Keratinocyte (primary cell): Measurements from ENCODE around the gene PASD1. TPM values are rescaled to one million over a fixed set of nuclear protein-coding genes. Genes with fewer than 3 reads are reported as not detected.

Experiments used
- DNase-seq: peaks from one replicate; pipeline ENCODE4 v3.0.0-alpha.2; 2011; ENCODE audit warnings: low read depth, missing footprints, low spot score
- FAIRE-seq: peaks from 2 replicates; lab custom pipeline; 2011; peaks lifted over from hg19 to GRCh38; lab: Jason Lieb, UNC
- H2AFZ ChIP-seq: 2 replicates; pipeline ENCODE4 v1.6.0; 2012; ENCODE audit warnings: low read length, control low read depth, inconsistent platforms; ENCODE audit not compliant: control insufficient read depth
- H3K27ac ChIP-seq: 2 replicates; pipeline ENCODE4 v1.5.1; 2011; ENCODE audit warnings: low read length; ENCODE audit not compliant: control insufficient read depth, insufficient read depth
- H3K27me3 ChIP-seq: 3 replicates; pipeline ENCODE4 v1.6.0; 2011; ENCODE audit warnings: low read length; ENCODE audit not compliant: control insufficient read depth, insufficient read depth; ENCODE audit errors: extremely low read depth
- H3K36me3 ChIP-seq, 2 experiments: 2 replicates in 1 of 2; 3 replicates in 1 of 2; pipeline ENCODE4 v1.5.1; 2011; ENCODE audit warnings: low read length in 2 of 2, mild to moderate bottlenecking in 1 of 2; ENCODE audit not compliant: control insufficient read depth in 2 of 2, insufficient read depth in 2 of 2; ENCODE audit errors: extremely low read depth in 1 of 2
- H3K4me1 ChIP-seq: 3 replicates; pipeline ENCODE4 v1.5.1; 2011; ENCODE audit warnings: low read length; ENCODE audit not compliant: control insufficient read depth, insufficient read depth; ENCODE audit errors: extremely low read depth
- H3K4me2 ChIP-seq: 3 replicates; pipeline ENCODE4 v1.6.0; 2011; ENCODE audit warnings: low read depth, low read length; ENCODE audit not compliant: control insufficient read depth, insufficient read depth; ENCODE audit errors: extremely low read depth
- H3K4me3 ChIP-seq, 3 experiments: fragments of 200-600 bp in 1 of 3; sonication (generic) in 1 of 3; 2 replicates in 2 of 3; 3 replicates in 1 of 3; pipeline ENCODE4 v1.5.1; 2011 to 2016; ENCODE audit warnings: low read length in 3 of 3, mild to moderate bottlenecking in 3 of 3, control low read depth in 2 of 3, inconsistent platforms in 1 of 3, low read depth in 1 of 3, mixed read lengths in 1 of 3, mixed run types in 1 of 3, moderate library complexity in 1 of 3; ENCODE audit not compliant: control insufficient read depth in 2 of 3, insufficient read depth in 2 of 3; ENCODE audit errors: extremely low read depth in 1 of 3
- H3K79me2 ChIP-seq: 2 replicates; pipeline ENCODE4 v1.6.0; 2012; ENCODE audit warnings: low read length; ENCODE audit not compliant: control insufficient read depth, insufficient read depth
- H3K9ac ChIP-seq: 3 replicates; pipeline ENCODE4 v1.6.0; 2011; ENCODE audit warnings: low read length; ENCODE audit not compliant: control insufficient read depth, insufficient read depth; ENCODE audit errors: extremely low read depth
- H3K9me1 ChIP-seq: 3 replicates; pipeline ENCODE4 v1.6.0; 2011; ENCODE audit warnings: low read length; ENCODE audit not compliant: control insufficient read depth, insufficient read depth; ENCODE audit errors: extremely low read depth
- H3K9me3 ChIP-seq: 2 replicates; pipeline ENCODE4 v1.5.1; 2012; ENCODE audit warnings: low read depth, low read length; ENCODE audit not compliant: control insufficient read depth
- H4K20me1 ChIP-seq: 3 replicates; pipeline ENCODE4 v1.6.0; 2011; ENCODE audit warnings: low read length; ENCODE audit not compliant: control insufficient read depth, insufficient read depth; ENCODE audit errors: extremely low read depth
- EZH2 ChIP-seq: IDR thresholded peaks from one replicate; pipeline ENCODE4 v1.6.1; 2012; ENCODE audit warnings: inconsistent platforms, mild to moderate bottlenecking, low read length, moderate library complexity
- dilution Hi-C: fragments of 300-500 bp; cut with MboI; formaldehyde crosslinking; loops from one replicate; pipeline ENCODE4 v1.7.0; 2020; ENCODE audit warnings: low sequenced_read_pairs; ENCODE audit not compliant: extremely low pct_ligation_motif_present
- polyA plus RNA-seq, 5 experiments: library from polyadenylated mRNA; depleted of rRNA in 3 of 5; stranded (reverse) in 3 of 5; stranded (forward) in 1 of 5; unstranded in 1 of 5; fragments of >200 nt; gene quantifications; 1 replicate in 1 of 5; 2 replicates in 3 of 5; 3 replicates in 1 of 5; pipeline versions ENCODE4 v1.2.1 to v1.2.3, GENCODE V29; 2011 to 2012; ENCODE audit warnings: missing spikeins in 2 of 5, low read depth in 1 of 5, low replicate concordance in 1 of 5
- TF ChIP-seq, protein P1 (sequence below), 3 experiments: IDR thresholded peaks in 1 of 3; conservative IDR thresholded peaks in 1 of 3; optimal IDR thresholded peaks in 1 of 3; 2 replicates in 2 of 3; 3 replicates in 1 of 3; pipeline versions ENCODE3 to v1.5.1; 2011; ENCODE audit warnings: low read length in 3 of 3, mild to moderate bottlenecking in 3 of 3, moderate library complexity in 2 of 3, control low read depth in 1 of 3, inconsistent platforms in 1 of 3; ENCODE audit not compliant: insufficient read depth in 2 of 3; ENCODE audit errors: extremely low read depth in 1 of 3

PASD1 gene
- polyA plus RNA-seq, 1 donor (not counting 4 experiments of a cell fraction or from before 2014, with no cell fraction given), result not detected

DNA sequence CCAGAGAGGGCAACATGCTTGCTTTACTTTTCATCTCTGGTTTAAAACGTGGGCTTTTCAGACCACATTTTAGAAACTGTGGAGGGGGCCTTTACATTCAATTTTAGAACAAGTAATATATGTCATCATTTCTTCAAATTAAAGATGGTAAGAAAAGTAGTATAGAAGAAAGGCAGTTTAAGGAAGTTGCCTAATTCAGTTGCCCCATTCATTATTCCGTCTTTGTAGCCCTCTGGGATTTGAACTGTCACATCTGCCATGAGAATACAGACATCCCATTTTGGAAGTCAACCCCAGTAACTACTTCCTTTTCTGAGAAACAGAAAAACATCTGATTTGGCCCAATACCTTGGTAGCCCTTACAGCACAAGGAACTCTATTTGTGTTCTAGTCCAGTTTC lies 61.2 kb downstream of the PASD1 start:
- FAIRE-seq, result no peak
- H3K36me3 ChIP-seq, result no peaks in the 10 kb centered on the region
- no peaks in the 10 kb centered on the region for H3K27me3 ChIP-seq
- H3K4me3 ChIP-seq, result no peak overlapping the region
- no peak overlapping the region for H3K4me2 ChIP-seq
- no peaks in the 10 kb centered on the region for H3K79me2 ChIP-seq
- dilution Hi-C loops, result no loop called here
- H3K9me1 ChIP-seq, result no peaks in the 10 kb centered on the region
- H3K4me1 ChIP-seq, result no peaks in the 10 kb centered on the region
- no peak for TF ChIP-seq EZH2
- TF ChIP-seq, protein P1, sequence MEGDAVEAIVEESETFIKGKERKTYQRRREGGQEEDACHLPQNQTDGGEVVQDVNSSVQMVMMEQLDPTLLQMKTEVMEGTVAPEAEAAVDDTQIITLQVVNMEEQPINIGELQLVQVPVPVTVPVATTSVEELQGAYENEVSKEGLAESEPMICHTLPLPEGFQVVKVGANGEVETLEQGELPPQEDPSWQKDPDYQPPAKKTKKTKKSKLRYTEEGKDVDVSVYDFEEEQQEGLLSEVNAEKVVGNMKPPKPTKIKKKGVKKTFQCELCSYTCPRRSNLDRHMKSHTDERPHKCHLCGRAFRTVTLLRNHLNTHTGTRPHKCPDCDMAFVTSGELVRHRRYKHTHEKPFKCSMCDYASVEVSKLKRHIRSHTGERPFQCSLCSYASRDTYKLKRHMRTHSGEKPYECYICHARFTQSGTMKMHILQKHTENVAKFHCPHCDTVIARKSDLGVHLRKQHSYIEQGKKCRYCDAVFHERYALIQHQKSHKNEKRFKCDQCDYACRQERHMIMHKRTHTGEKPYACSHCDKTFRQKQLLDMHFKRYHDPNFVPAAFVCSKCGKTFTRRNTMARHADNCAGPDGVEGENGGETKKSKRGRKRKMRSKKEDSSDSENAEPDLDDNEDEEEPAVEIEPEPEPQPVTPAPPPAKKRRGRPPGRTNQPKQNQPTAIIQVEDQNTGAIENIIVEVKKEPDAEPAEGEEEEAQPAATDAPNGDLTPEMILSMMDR (optimal IDR thresholded peaks at IDR 0.05 in 1 of 3, IDR thresholded peaks at IDR 0.05 in 1 of 3, conservative IDR thresholded peaks at IDR 0.05 in 1 of 3; ENCODE audit: extremely low read depth in 1 of 3, insufficient read depth in 2 of 3, low read length in 3 of 3), result no peak
- no peaks in the 10 kb centered on the region for H4K20me1 ChIP-seq
- H3K9me3 ChIP-seq, result no peaks in the 10 kb centered on the region
- H3K27ac ChIP-seq, result no peak overlapping the region
- H2AFZ ChIP-seq, result no peak overlapping the region
- no peak for DNase-seq
- no peak overlapping the region for H3K9ac ChIP-seq

DNA sequence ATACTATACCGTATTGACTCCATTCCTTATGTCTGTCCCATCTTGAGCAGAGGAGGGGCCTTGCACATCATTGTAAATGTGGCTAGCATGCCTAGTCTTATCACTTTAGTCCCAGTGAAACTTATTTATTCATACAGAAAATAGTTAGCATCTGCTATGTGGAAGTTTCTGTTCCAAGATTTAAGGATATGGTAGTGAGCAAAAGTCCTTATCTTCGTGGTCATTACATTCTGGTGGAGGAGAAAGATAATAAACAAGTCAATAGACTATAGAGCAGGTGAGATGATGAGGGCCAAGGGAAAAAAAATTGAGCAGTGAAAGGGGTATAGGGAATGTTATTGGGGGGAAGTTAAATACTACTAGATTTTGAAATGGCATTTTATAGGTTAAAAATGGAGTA lies 68.3 kb downstream of the PASD1 start:
- H3K27me3 ChIP-seq, result no peaks in the 10 kb centered on the region
- TF ChIP-seq EZH2, result no peak
- TF ChIP-seq, protein P1 (optimal IDR thresholded peaks at IDR 0.05 in 1 of 3, IDR thresholded peaks at IDR 0.05 in 1 of 3, conservative IDR thresholded peaks at IDR 0.05 in 1 of 3; ENCODE audit: extremely low read depth in 1 of 3, insufficient read depth in 2 of 3, low read length in 3 of 3), result no peak
- no peak overlapping the region for H3K27ac ChIP-seq
- no peaks in the 10 kb centered on the region for H3K9me3 ChIP-seq
- no peak overlapping the region for H3K9ac ChIP-seq
- FAIRE-seq (no peak), DNase-seq (no peak)
- H2AFZ ChIP-seq, result no peak overlapping the region
- H3K4me1 ChIP-seq, result no peaks in the 10 kb centered on the region
- no peaks in the 10 kb centered on the region for H3K79me2 ChIP-seq
- H3K36me3 ChIP-seq, result no peaks in the 10 kb centered on the region
- dilution Hi-C loops, result no loop called here
- no peak overlapping the region for H3K4me2 ChIP-seq
- H3K9me1 ChIP-seq, result no peaks in the 10 kb centered on the region
- no peak overlapping the region for H3K4me3 ChIP-seq
- no peaks in the 10 kb centered on the region for H4K20me1 ChIP-seq
